ENCODE data around the gene FBXW10B.
"Not testable (repeated sequence)": the region's sequence is repeated elsewhere in the genome, so short reads cannot be mapped to it uniquely, and the experiment has no call there.

FBXW10B gene

GRCh38 chr17:15619331-15620058, at the start of gene FBXW10B:
TSS of gene FBXW10B (minus strand) at chr17:15619704. CDS start at chr17:15619512, 192 bp downstream.
- not testable (repeated sequence) for DNase-seq

- DNase-seq, result no peak
These were observed 44.2 kb upstream of the FBXW10B start for GRCh38 chr17:15663691-15664090.

DNA sequence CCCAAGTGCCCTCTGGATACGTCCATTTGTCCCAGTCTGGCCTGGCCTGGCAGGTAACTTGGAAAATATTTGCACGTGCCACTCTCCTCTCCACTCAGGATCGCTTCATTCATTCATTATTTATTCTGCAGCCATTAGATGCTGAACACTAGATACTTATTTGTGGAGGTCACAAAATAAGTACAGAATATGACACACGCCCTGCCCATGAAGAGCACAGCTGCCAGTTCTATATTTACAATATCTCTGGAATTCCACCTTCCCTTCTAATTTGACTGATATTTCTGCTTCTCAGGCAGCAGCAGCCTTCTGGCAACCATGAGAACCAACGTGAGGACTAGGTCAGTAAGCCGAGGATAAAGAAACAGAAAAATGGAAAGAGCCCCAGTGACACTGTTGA, 43.7 kb upstream of the FBXW10B start:
- DNase-seq, result no peak

GRCh38 chr17:15662681-15663080, 43.2 kb upstream of the FBXW10B start:
- no peak for DNase-seq

- DNase-seq, result no peak
These were observed 40.6 kb upstream of the FBXW10B start for GRCh38 chr17:15660077-15660476.

DNA sequence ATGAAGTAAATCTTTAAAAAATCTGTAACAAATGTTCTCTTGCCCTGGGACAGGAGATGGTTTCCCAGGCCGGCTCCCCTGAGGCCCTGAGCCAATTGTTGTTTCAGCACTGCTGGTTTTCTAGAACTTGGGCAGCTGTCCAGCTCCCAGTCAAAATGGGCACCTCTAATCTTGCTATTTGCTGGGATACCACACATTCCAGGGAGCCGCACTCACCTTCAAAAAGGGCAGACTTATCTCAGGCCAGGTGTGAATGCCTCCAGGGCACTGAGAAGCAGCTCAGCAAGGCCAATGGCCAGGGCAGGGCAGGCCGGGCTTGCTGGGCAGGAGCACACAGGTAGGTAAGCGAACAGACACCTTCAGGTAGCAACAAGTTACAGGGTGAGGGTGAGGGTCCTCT, 40.2 kb upstream of the FBXW10B start:
- DNase-seq, result no peak

DNA sequence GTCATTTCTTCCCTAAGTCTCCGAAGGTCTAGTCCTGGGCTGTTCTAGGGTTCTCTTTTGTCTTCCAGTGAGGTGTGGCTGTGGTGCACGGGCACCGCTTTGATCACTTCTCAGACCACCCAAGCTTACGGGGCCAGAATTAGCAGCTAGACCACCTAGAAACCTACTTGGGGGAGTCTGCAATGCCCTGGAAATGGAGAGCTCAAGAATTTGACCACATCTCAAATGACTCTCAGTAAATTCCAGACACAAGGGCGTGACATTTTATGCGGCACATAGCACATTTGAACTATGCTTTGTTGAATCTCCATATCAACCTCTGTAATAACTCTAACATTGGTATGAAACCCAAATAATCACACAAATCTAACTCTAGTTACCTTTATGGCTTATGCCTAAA, 39.7 kb upstream of the FBXW10B start:
- DNase-seq, result no peak

DNA sequence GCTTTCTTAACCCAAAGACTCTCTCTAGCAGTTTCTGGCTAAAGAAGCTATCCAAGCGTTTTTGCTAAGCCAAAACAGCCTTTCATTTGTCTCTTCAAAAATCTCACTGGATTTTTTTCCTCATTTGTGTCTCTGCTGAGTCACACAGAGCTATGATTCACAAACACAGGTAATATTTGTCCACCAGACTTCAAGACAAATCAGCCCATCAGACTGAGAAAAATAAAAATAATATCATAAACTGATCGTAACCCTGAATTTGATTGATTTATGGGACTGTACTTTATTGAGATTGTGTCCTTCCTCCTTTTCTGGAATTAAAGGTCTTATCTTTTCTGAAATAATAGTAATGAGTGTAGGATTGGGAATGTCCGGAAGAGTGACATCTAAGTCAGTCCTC, 38.8 kb upstream of the FBXW10B start:
- no peak for DNase-seq

DNA sequence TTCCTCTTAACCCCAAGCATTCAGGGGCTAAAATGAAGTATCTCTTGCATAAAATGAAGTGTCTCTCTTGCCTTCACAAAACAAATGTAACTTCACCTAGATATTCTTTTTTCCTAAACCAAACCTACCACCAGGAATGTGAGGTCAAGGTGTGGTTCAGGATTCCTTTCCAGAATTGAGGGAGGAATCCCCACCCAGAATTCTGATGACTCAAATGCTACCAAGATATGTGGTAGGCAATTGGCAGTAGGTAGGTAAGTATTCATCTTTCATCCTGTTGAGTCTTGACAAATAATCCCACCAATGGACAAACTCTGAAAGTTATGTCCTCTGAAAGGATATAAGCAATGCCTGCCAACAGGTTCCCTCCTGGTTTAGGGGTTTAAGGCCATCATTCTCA, 38.4 kb upstream of the FBXW10B start:
- DNase-seq, result no peak

GRCh38 chr17:15654886-15655561, 35.5 kb upstream of the FBXW10B start:
- no peak for DNase-seq

- not testable (repeated sequence) for DNase-seq
These were observed 34.9 kb upstream of the FBXW10B start for GRCh38 chr17:15654401-15654800.

DNA sequence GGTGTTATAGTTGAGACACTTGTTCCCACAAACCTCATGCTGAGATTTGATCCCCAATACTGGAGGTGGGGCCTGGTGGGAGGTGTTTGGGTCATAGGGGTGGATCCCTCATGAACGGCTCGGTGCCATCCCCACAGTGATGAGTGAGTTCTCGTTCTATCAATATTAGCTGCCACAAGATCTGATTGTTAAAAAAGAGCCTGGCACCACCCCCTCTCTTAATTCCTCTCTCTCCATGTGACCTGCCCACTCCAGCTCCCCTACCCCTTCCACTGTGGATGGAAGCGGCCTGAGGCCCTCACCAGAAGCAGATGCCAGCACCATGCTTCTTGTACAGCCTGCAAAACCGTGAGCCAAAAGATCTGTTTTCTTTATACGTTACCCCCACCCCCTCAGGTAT, 33.5 kb upstream of the FBXW10B start:
- no peak for DNase-seq

DNA sequence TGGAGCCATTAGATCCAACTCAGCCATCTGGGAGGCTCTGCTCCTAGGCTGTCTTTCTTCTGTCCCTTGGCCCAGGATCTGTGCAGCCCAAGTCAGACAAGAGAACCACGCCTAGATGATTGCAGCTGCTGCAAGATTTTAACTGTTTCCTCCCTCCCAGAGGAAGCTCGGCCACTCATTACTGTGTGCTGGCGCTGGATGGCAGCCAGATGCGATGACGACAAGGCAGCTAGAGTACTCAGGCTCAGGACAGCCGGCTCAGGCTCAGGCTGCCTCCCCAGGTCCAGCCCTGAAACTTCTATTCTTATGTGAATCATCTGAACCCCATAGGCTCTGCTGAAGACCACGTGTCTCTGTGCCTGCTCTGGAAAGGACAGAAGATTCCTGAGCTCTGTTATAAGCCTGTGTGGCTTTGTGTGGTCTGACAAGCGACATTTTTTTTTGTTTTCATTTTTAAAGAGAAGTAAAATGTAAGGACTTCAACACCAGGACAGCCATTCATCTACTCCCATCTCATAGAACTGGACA, 32.1 kb upstream of the FBXW10B start:
- DNase-seq, result peak; percentile 95

GRCh38 chr17:15650741-15651582, 31.5 kb upstream of the FBXW10B start:
- no peak for DNase-seq

- DNase-seq, result no peak
These were observed 30.4 kb upstream of the FBXW10B start for GRCh38 chr17:15649861-15650421.

DNA sequence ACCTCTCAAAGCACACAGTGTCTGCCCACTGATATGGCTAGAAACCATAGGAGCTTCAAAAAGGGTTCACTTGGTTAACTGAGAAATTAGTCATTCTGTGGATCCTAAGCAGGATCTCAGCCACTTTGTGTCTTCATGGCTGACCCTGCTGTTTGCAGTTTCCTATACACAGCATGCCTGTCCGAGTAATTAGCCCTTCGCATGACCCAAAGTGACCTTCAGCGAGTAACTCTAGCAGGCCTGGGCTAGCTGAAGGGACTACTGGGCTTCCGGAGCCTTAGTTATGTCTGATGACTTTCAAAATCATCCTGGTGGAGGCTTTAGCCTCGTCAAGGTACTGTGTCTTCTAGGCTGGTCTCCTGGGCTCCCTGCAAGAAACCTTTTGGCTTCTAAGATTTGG, 28.9 kb upstream of the FBXW10B start:
- no peak for DNase-seq

GRCh38 chr17:15645942-15646312, 26.4 kb upstream of the FBXW10B start:
- DNase-seq, result not testable (repeated sequence)

DNA sequence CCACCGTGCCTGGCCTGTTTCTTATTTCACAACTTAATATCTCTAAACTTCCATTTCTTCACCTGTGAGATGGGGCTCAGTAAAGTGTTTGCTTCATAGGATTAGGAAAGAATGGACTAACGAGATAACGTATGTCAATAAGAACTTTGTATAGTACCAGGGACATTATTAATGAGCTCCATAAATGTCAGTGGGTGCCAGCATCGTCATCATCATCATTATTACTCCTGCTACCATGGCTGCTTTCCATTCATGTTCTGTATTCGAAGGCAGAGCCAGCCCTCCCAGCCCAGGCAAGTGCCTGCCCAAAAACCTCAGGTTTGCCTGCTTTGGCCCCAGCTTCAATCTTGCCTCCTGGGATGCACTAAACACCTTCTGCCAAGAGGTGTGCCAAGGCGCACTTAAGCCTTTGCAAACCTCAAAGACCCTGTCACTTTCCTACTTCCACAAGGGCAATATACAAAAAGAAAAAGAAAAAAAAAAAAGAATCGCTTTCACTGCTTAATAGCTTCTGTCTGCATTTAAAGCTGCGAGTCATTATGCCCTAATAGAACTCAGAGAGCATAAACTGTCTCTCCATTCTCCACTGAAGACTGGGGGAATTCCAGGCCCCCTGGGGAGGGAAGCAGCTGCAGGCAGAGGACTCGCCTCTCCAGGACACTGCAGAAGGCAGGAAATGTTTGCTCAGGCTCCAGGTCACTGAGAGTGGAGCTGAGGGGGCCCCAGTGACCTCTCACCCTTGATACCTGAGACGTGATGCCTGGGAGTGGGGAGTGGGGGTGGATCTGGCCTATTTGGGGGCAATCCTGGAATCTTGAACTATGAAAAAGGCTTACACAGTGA, 25.8 kb upstream of the FBXW10B start:
- DNase-seq, result not testable (repeated sequence)

GRCh38 chr17:15642505-15643251, 23.2 kb upstream of the FBXW10B start:
- DNase-seq, result not testable (repeated sequence)

DNA sequence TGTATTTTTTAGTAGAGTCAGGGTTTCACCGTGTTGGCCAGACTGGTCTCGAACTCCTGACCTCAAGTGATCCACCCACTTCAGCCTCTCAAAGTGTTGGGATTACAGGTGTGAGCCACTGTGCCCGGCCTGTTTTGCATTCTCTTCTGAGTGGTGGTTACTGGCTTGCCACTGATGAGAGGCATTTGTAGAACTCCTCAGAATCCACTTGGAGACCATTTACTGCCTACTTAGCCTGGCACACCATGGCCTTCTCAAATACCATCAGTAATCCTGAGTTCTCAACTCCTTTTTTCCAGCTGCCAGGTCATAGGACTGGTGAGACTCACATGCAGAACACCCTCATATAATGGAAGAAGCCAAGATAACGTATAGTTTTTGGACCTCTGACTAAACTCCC, 22.5 kb upstream of the FBXW10B start:
- not testable (repeated sequence) for DNase-seq

GRCh38 chr17:15630930-15631453, 11.5 kb upstream of the FBXW10B start:
- DNase-seq, result not testable (repeated sequence)

Measured in NCI-H1105 (cell line).